ENCODE data around the gene DECR2.

DECR2 gene

GRCh38 chr16:369866-370436 is 31.7 kb upstream of the DECR2 start:
- Histone ChIP-seq H3K27ac (no peak overlapping the region), H3K27me3 (replicated peaks) (no peaks in the 10 kb centered on the region), H3K36me3 (replicated peaks) (peaks cover 45% of the 10 kb centered on the region), H3K4me3 (ENCODE audit: low read depth, low read length) (peak overlapping the region; percentile 48)
- in situ Hi-C loops (cut with HindIII; ENCODE audit: low pct_ligation_motif_present, low sequenced_read_pairs): no loop called here
- no peak for DNase-seq
- TF ChIP-seq, protein P1, sequence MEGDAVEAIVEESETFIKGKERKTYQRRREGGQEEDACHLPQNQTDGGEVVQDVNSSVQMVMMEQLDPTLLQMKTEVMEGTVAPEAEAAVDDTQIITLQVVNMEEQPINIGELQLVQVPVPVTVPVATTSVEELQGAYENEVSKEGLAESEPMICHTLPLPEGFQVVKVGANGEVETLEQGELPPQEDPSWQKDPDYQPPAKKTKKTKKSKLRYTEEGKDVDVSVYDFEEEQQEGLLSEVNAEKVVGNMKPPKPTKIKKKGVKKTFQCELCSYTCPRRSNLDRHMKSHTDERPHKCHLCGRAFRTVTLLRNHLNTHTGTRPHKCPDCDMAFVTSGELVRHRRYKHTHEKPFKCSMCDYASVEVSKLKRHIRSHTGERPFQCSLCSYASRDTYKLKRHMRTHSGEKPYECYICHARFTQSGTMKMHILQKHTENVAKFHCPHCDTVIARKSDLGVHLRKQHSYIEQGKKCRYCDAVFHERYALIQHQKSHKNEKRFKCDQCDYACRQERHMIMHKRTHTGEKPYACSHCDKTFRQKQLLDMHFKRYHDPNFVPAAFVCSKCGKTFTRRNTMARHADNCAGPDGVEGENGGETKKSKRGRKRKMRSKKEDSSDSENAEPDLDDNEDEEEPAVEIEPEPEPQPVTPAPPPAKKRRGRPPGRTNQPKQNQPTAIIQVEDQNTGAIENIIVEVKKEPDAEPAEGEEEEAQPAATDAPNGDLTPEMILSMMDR (IDR thresholded peaks at IDR 0.05; ENCODE audit: low read depth, low read length, missing control alignments): no peak

DNA sequence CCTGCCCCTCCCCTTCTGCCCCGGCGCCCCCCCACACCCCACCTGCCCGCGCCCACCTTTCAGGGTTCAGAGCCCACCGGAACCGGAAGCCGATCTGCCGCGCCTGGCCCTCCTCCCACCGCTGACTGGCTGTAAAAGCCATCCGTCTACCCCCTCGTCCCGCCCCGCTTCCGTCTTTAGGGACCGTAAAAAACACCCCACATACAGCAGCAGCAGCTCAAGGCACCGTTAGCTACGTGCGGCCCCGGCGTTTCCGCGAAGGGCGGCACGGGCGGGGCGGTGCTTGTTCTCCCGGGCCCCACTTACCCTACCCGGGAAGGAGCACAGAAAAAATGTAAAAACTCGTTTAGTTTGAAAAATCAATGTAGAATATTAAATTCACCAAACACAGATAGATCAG is 31.2 kb upstream of the DECR2 start, which contains the start of gene MRPL28:
TSS of gene MRPL28 (minus strand) at position 96 of the 400 bp plus-strand sequence. CDS start 320 bp downstream, outside the sequence.
- H3K4me3 ChIP-seq (ENCODE audit: low read depth, low read length): peak within 1 kb of the TSS; percentile 48

DNA sequence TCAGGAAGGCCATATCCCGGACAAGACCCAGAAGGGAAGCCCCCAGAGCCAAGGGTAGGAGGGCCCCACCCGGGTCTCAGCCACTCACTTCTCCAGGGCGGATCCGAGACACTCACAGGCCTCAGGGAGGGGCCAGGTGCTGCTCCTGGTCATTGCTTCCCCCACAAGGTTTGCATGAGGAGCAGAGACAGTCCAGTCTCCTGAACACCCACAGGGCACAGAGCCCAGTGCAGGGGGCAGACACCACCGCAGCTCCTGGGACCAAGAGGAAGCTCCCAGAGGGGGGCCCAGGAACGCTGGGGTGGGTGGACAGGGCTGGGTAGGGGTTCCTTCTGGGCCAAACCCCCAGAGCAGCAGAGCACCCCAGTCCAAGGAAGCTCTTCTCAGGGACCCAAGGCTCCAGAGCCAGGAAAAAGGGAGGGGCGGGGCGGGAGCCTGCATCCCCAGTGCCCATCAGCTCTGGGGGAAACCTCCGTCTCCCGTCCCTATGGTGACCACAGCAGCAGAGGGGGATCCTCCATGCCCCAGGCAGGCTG is 30.6 kb upstream of the DECR2 start:
- no peak for DNase-seq
- Histone ChIP-seq H3K4me3 (ENCODE audit: low read depth, low read length) (peak overlapping the region; percentile 48), H3K36me3 (replicated peaks) (peaks cover 48% of the 10 kb centered on the region), H3K27ac (no peak overlapping the region), H3K27me3 (replicated peaks) (no peaks in the 10 kb centered on the region)
- in situ Hi-C loops (cut with HindIII; ENCODE audit: low pct_ligation_motif_present, low sequenced_read_pairs): no loop called here
- TF ChIP-seq, protein P1 (IDR thresholded peaks at IDR 0.05; ENCODE audit: low read depth, low read length, missing control alignments): no peak

More for the DNA sequence above, 31.2 kb upstream of the DECR2 start, which contains the start of gene MRPL28:
- Histone ChIP-seq H3K27me3 (replicated peaks) (no peaks in the 10 kb centered on the region), H3K27ac (no peak within 1 kb of the TSS), H3K36me3 (replicated peaks) (peaks cover 45% of the 10 kb centered on the region)
- TF ChIP-seq, protein P1 (IDR thresholded peaks at IDR 0.05; ENCODE audit: low read depth, low read length, missing control alignments): no peak
- DNase-seq: peak; percentile 95
- in situ Hi-C loops (cut with HindIII; ENCODE audit: low pct_ligation_motif_present, low sequenced_read_pairs): no loop called here

DNA sequence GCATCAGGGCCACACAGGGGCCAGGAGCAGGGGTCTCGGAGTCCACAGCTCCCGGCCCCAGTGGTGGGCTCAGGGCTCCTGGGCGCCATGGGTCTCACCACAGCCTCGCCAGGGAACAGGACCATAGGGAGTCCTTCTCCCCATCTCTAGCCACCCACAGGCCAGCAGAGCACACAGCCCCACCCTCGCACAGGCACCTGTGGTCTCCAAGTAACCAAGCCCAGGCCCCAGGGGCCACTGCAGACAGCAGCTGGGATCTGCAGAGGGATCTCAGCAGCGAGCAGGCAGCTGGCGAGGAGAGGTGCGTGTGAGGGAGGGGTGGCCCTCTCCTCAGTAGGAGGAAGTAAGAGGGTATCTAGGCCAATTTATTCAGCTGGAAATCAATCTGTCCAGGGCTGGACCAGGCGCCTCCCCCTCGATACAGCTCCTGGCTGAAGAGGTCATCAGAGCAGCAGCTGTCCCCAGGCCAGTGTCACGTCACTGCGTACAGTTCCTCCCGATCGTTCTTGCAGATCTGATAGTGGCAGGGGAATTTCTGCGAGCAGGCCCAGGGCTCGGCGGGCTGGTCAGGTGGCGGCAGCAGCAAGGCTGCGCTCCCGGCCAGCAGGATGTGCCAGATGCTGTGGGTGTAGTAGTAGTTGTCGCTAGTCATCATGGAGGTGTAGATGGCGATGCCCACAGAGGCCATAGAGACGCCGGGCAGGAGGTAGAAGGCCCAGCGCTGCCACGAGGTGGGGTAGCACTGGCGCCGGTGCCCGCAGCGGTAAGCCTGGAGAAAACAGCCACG is 30.0 kb upstream of the DECR2 start:
- Histone ChIP-seq H3K36me3 (replicated peaks) (peaks cover 51% of the 10 kb centered on the region), H3K4me3 (ENCODE audit: low read depth, low read length) (no peak overlapping the region), H3K27me3 (replicated peaks) (no peaks in the 10 kb centered on the region), H3K27ac (no peak overlapping the region)
- no peak for DNase-seq
- in situ Hi-C loops (cut with HindIII; ENCODE audit: low pct_ligation_motif_present, low sequenced_read_pairs): no loop called here
- TF ChIP-seq, protein P1 (IDR thresholded peaks at IDR 0.05; ENCODE audit: low read depth, low read length, missing control alignments): no peak

GRCh38 chr16:372302-372983 is 29.2 kb upstream of the DECR2 start:
- Histone ChIP-seq H3K36me3 (replicated peaks) (peaks cover 52% of the 10 kb centered on the region), H3K27ac (no peak overlapping the region), H3K4me3 (ENCODE audit: low read depth, low read length) (no peak overlapping the region), H3K27me3 (replicated peaks) (no peaks in the 10 kb centered on the region)
- TF ChIP-seq, protein P1 (IDR thresholded peaks at IDR 0.05; ENCODE audit: low read depth, low read length, missing control alignments): no peak
- in situ Hi-C loops (cut with HindIII; ENCODE audit: low pct_ligation_motif_present, low sequenced_read_pairs): no loop called here
- DNase-seq: no peak

All from brain microvascular endothelial cell (primary cell).